ENCODE data around the gene MYBPC1. TPM values are rescaled to one million over a fixed set of nuclear protein-coding genes. Genes with fewer than 3 reads are reported as not detected.
"Not testable (repeated sequence)": the region's sequence is repeated elsewhere in the genome, so short reads cannot be mapped to it uniquely, and the experiment has no call there.

The MYBPC1 gene
- polyA plus RNA-seq = 1 to 10 TPM in 1 of 3 donors, under 1 TPM in 1, not detected in 1; 0.21 to 1.7 TPM

GRCh38 chr12:101594700-101595099 is at the start of gene MYBPC1:
MYBPC1 (plus strand) TSS chr12:101594971; CDS start chr12:101595071, 100 bp downstream.
- WGBS, 3 donors = 33 to 59% (median 43%) methylated on average over 6 of the region's 6 CpGs
- no peak within 1 kb of the TSS for H3K27ac ChIP-seq (ENCODE audit: low read depth, low read length)

GRCh38 chr12:101551362-101552114 is 43.2 kb upstream of the MYBPC1 start:
- 39 to 73% (median 61%) methylated on average over 6 of the region's 6 CpGs for WGBS, 3 donors
- no peak overlapping the region for H3K27ac ChIP-seq (ENCODE audit: low read depth, low read length)

GRCh38 chr12:101552277-101552676 is 42.5 kb upstream of the MYBPC1 start:
- no peak overlapping the region for H3K27ac ChIP-seq (ENCODE audit: low read depth, low read length)
- WGBS, 3 donors = 47 to 55% (median 54%) methylated on average over 4 of the region's 4 CpGs

GRCh38 chr12:101557094-101557493 is 37.7 kb upstream of the MYBPC1 start:
- WGBS, 3 donors = 65 to 76% (median 65%) methylated on average over 4 of the region's 4 CpGs
- no peak overlapping the region for H3K27ac ChIP-seq (ENCODE audit: low read depth, low read length)

GRCh38 chr12:101558726-101559125 is 36.0 kb upstream of the MYBPC1 start:
- WGBS, 3 donors = 89 to 96% (median 94%) methylated on average over 7 of the region's 7 CpGs
- H3K27ac ChIP-seq (ENCODE audit: low read depth, low read length) = not testable (repeated sequence)

- no peak overlapping the region for H3K27ac ChIP-seq (ENCODE audit: low read depth, low read length)
- WGBS, 3 donors = 29 to 76% (median 53%) methylated on average over 1 of the region's 1 CpG
Observed at GRCh38 chr12:101563212-101563611, 31.6 kb upstream of the MYBPC1 start.

GRCh38 chr12:101564912-101565311 is 29.9 kb upstream of the MYBPC1 start:
- 21 to 33% (median 32%) methylated on average over 2 of the region's 2 CpGs for WGBS, 3 donors

GRCh38 chr12:101566318-101566717 is 28.5 kb upstream of the MYBPC1 start:
- 35 to 68% (median 37%) methylated on average over 4 of the region's 4 CpGs for WGBS, 3 donors
- H3K27ac ChIP-seq (ENCODE audit: low read depth, low read length) = no peak overlapping the region

More at GRCh38 chr12:101564912-101565311, 29.9 kb upstream of the MYBPC1 start:
- no peak overlapping the region for H3K27ac ChIP-seq (ENCODE audit: low read depth, low read length)

- 74 to 85% (median 82%) methylated on average over 4 of the region's 4 CpGs for WGBS, 3 donors
- H3K27ac ChIP-seq (ENCODE audit: low read depth, low read length) = no peak overlapping the region
Observed at GRCh38 chr12:101567918-101568317, 26.9 kb upstream of the MYBPC1 start.

- 5 to 9% (median 7%) methylated on average over 2 of the region's 2 CpGs for WGBS, 3 donors
- H3K27ac ChIP-seq (ENCODE audit: low read depth, low read length) = no peak overlapping the region
Observed at GRCh38 chr12:101570047-101570446, 24.7 kb upstream of the MYBPC1 start.

- H3K27ac ChIP-seq (ENCODE audit: low read depth, low read length) = no peak overlapping the region
- 48 to 69% (median 61%) methylated on average over 4 of the region's 4 CpGs for WGBS, 3 donors
Observed at GRCh38 chr12:101571105-101571504, 23.7 kb upstream of the MYBPC1 start.

GRCh38 chr12:101573743-101574142 is 21.0 kb upstream of the MYBPC1 start:
- H3K27ac ChIP-seq (ENCODE audit: low read depth, low read length) = no peak overlapping the region
- 73 to 92% (median 92%) methylated on average over 1 of the region's 1 CpG for WGBS, 3 donors

GRCh38 chr12:101578417-101578816 is 16.4 kb upstream of the MYBPC1 start:
- no peak overlapping the region for H3K27ac ChIP-seq (ENCODE audit: low read depth, low read length)
- WGBS, 3 donors = 64 to 78% (median 67%) methylated on average over 2 of the region's 2 CpGs

GRCh38 chr12:101581190-101581589 is 13.6 kb upstream of the MYBPC1 start:
- H3K27ac ChIP-seq (ENCODE audit: low read depth, low read length) = no peak overlapping the region
- WGBS, 3 donors = 17 to 35% (median 18%) methylated on average over 1 of the region's 1 CpG

GRCh38 chr12:101582937-101583336 is 11.8 kb upstream of the MYBPC1 start:
- H3K27ac ChIP-seq (ENCODE audit: low read depth, low read length) = no peak overlapping the region
- WGBS, 3 donors = 61 to 67% (median 66%) methylated on average over 1 of the region's 1 CpG

GRCh38 chr12:101590383-101590782 is 4.4 kb upstream of the MYBPC1 start:
- 36 to 74% (median 71%) methylated on average over 3 of the region's 3 CpGs for WGBS, 3 donors
- H3K27ac ChIP-seq (ENCODE audit: low read depth, low read length) = no peak overlapping the region

GRCh38 chr12:101591781-101592180 is 3.0 kb upstream of the MYBPC1 start:
- no peak overlapping the region for H3K27ac ChIP-seq (ENCODE audit: low read depth, low read length)

GRCh38 chr12:101592448-101592847 is 2.3 kb upstream of the MYBPC1 start:
- H3K27ac ChIP-seq (ENCODE audit: low read depth, low read length) = no peak overlapping the region
- 69 to 84% (median 72%) methylated on average over 2 of the region's 2 CpGs for WGBS, 3 donors

GRCh38 chr12:101592921-101593320 is 1.9 kb upstream of the MYBPC1 start:
- WGBS, 3 donors = 59 to 68% (median 64%) methylated on average over 4 of the region's 4 CpGs
- no peak overlapping the region for H3K27ac ChIP-seq (ENCODE audit: low read depth, low read length)

GRCh38 chr12:101596172-101596571 is 1.4 kb downstream of the MYBPC1 start:
- H3K27ac ChIP-seq (ENCODE audit: low read depth, low read length) = no peak overlapping the region
- 50 to 72% (median 63%) methylated on average over 2 of the region's 2 CpGs for WGBS, 3 donors
